Measurements from ENCODE around the gene SPDL1.

GRCh38 chr5:169632946-169633345, 49.4 kb downstream of the SPDL1 start:
- TF ChIP-seq CTCF (conservative IDR thresholded peaks at IDR 0.05) (no peak), ZFX (IDR thresholded peaks at IDR 0.05) (no peak)

Data from C4-2B (cell line).